Calu3 (cell line): ENCODE data around the gene PPP1R14B. TPM values are rescaled to one million over a fixed set of nuclear protein-coding genes. Genes with fewer than 3 reads are reported as not detected.

Experiments used
- BruUV-seq: library from RNA; stranded (reverse); fragments of 400-500 nt; replicated peaks from 2 replicates; lab custom pipeline; 2021; lab: Mats Ljungman, UMichigan
- CTCF ChIA-PET: fragments of 300-600 bp; sonication (Branson Sonifier 250); formaldehyde crosslinking; loops from one replicate; lab custom pipeline; 2022; ENCODE audit warnings: antibody characterized with exemption; lab: Charles Lee
- DNase-seq: peaks from one replicate; pipeline ENCODE4 v3.0.0; 2022
- H3K27ac Mint-ChIP-seq: one replicate; pipeline ENCODE4 v1.8.0; 2022; ENCODE audit warnings: mixed read lengths; ENCODE audit not compliant: unreplicated experiment
- H3K27me3 Mint-ChIP-seq: one replicate; pipeline ENCODE4 v1.8.0; 2022; ENCODE audit warnings: mixed read lengths; ENCODE audit not compliant: unreplicated experiment
- H3K36me3 Mint-ChIP-seq: one replicate; pipeline ENCODE4 v1.8.0; 2022; ENCODE audit warnings: mild to moderate bottlenecking, moderate library complexity, mixed read lengths; ENCODE audit not compliant: insufficient read depth, unreplicated experiment
- H3K4me1 Mint-ChIP-seq: one replicate; pipeline ENCODE4 v1.8.0; 2022; ENCODE audit warnings: mild to moderate bottlenecking, low read depth, mixed read lengths; ENCODE audit not compliant: unreplicated experiment
- H3K4me3 Mint-ChIP-seq: one replicate; pipeline ENCODE4 v1.8.0; 2022; ENCODE audit warnings: mild to moderate bottlenecking, low read depth, moderate library complexity, mixed read lengths; ENCODE audit not compliant: unreplicated experiment
- H3K9me3 Mint-ChIP-seq: one replicate; pipeline ENCODE4 v1.8.0; 2022; ENCODE audit warnings: low read depth, mixed read lengths; ENCODE audit not compliant: unreplicated experiment
- intact Hi-C: fragments of 100-400 bp; cut with micrococcal nuclease; formaldehyde crosslinking; loops from one replicate; pipeline ENCODE4 v1.10.0; 2022; ENCODE audit not compliant: unreplicated experiment
- total RNA-seq: library from RNA; stranded (reverse); gene quantifications from 2 replicates; pipeline ENCODE4 v1.2.3, GENCODE V29; 2022
- TF ChIP-seq, protein P1 (sequence below): fragments of 200-600 bp; IDR thresholded peaks from one replicate; pipeline ENCODE4 v1.8.0; 2022; ENCODE audit warnings: antibody characterized with exemption; ENCODE audit not compliant: unreplicated experiment

The PPP1R14B gene
- total RNA-seq, 1 experiment from 2014 or later, result 334 TPM

DNA sequence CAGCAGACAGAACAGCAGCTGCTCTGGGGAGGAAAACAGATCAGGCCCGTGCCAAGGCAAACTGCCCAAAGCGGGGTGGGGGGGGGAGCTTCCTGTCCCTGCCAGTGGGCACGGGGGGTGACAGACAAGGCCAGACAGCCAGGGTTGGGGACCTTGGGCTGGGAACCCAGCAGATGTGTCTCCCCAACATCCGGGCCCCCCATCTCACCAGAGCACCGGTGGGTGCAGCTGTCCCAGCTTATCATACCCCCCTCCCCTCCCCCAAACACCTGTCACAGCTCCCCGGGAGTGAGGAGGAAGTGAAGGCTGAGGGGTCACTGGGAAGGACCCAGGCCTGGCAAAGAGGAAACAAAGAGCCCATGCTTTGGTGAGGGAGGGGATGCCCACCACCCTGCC is 1.3 kb downstream of the PPP1R14B start:
- CTCF ChIA-PET, result interaction anchor here (0.5 to 1.9 kb wide), 7 partner anchors 19 to 559 kb away, joined by 3 to 11 read pairs (median 4); partner anchors contain the start of gene TRMT112
- Mint-ChIP-seq H3K4me3 (peak overlapping the region; percentile 96), H3K27me3 (no peaks in the 10 kb centered on the region)

DNA sequence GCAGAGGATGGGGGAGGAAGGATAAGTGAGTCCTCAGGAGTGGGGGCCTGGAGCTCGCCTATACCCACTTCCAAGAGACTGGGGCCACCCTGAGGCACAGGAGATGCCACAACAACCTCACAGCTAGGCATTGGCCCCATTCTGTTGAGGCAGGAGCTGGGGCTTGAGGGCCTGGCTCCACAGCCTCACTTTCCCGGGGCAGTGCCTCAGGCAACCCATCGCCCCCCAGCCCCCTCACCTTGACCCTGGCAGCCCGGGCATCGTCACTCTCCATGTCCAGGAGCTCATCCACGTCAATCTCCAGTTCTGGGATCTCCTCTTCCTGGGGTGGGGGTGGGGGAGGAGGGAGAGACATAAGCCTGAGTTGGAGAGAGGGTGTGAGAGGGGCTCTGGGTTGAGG is 1.8 kb downstream of the PPP1R14B start:
- intact Hi-C loops, result loop anchor here (10.0 kb wide), 1 partner anchor 60 kb away; the partner anchor contains the start of genes CATSPERZ and ESRRA
- Mint-ChIP-seq H3K9me3 (no peaks in the 10 kb centered on the region), H3K4me3 (peak overlapping the region; percentile 96), H3K27ac (peak overlapping the region; percentile 82), H3K27me3 (no peaks in the 10 kb centered on the region), H3K4me1 (peaks cover 34% of the 10 kb centered on the region), H3K36me3 (peaks cover 97% of the 10 kb centered on the region)
- TF ChIP-seq, protein P1, sequence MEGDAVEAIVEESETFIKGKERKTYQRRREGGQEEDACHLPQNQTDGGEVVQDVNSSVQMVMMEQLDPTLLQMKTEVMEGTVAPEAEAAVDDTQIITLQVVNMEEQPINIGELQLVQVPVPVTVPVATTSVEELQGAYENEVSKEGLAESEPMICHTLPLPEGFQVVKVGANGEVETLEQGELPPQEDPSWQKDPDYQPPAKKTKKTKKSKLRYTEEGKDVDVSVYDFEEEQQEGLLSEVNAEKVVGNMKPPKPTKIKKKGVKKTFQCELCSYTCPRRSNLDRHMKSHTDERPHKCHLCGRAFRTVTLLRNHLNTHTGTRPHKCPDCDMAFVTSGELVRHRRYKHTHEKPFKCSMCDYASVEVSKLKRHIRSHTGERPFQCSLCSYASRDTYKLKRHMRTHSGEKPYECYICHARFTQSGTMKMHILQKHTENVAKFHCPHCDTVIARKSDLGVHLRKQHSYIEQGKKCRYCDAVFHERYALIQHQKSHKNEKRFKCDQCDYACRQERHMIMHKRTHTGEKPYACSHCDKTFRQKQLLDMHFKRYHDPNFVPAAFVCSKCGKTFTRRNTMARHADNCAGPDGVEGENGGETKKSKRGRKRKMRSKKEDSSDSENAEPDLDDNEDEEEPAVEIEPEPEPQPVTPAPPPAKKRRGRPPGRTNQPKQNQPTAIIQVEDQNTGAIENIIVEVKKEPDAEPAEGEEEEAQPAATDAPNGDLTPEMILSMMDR, result no peak
- BruUV-seq, result no TSS peak
- CTCF ChIA-PET, result interaction anchor here (0.5 to 1.9 kb wide), 7 partner anchors 12 to 558 kb away, joined by 3 to 11 read pairs (median 4); no protein-coding TSS in a partner anchor
- no peak for DNase-seq

More for the DNA sequence above, 1.3 kb downstream of the PPP1R14B start:
- Mint-ChIP-seq H3K27ac (peak overlapping the region; percentile 82), H3K36me3 (peaks cover 95% of the 10 kb centered on the region), H3K9me3 (no peaks in the 10 kb centered on the region), H3K4me1 (peaks cover 30% of the 10 kb centered on the region)
- TF ChIP-seq, protein P1, result no peak
- peak; percentile 66 for DNase-seq
- BruUV-seq, result no TSS peak
- intact Hi-C loops, result loop anchor here (10.0 kb wide), 1 partner anchor 59 kb away; the partner anchor contains the start of genes CATSPERZ and ESRRA

DNA sequence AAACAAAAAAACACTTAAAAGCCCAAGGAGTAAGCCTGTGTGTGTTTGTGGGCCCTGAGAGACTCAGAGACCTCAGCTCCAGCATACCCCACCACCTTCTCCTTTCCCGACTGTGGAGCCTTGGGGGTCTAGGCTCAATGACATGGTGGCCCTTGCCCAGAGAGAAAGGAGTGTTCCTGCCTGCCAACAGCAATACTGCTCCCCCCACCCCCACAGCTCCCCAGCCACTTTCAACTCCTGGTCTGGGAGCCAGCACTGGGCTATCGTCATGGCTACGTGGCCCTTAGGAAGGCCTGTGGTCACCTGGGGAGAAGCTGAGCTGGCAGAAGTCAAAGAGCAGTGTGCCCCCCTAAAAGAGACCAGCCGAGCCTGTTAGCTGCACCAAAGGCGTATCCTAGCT is 2.6 kb downstream of the PPP1R14B start:
- TF ChIP-seq, protein P1, result no peak
- Mint-ChIP-seq H3K4me3 (peak overlapping the region; percentile 96), H3K36me3 (peaks cover 98% of the 10 kb centered on the region), H3K27me3 (no peaks in the 10 kb centered on the region), H3K27ac (peak overlapping the region; percentile 83), H3K9me3 (no peaks in the 10 kb centered on the region), H3K4me1 (peaks cover 38% of the 10 kb centered on the region)
- DNase-seq, result no peak
- intact Hi-C loops, result loop anchor here (10.0 kb wide), 1 partner anchor 61 kb away; the partner anchor contains the start of genes CATSPERZ and ESRRA
- CTCF ChIA-PET, result interaction anchor here (0.5 kb wide), 1 partner anchor 69 kb away, joined by 3 read pairs; no protein-coding TSS in a partner anchor
- BruUV-seq, result no TSS peak

DNA sequence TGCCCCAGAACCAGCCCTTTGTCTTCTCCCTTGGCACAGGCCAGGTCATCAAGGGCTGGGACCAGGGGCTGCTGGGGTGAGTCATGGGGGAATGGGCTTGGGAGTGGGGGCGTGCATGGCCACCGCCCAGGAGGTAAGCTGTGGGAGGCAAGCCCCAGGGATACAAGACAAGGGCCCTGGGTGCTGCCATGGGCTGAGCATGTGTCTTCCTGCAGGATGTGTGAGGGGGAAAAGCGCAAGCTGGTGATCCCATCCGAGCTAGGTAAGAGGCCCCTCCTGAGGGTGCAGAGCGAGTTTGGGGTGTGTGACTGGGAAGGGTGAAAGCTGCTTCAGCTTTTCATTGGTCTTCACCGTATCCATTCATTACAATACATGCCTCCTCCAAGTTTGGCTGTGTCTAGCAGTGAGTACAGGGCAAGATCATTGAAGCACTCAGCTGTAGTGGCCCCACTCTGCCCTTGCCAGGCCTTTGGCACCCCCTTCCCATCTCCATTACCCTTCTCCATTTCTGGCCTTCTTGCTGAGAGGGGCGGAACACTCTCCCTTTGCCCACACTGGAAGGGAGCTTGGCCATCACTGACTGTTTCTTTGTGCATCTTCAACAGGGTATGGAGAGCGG is 3.4 kb downstream of the PPP1R14B start:
- TSS peak; percentile 4 for BruUV-seq
- Mint-ChIP-seq H3K27ac (peak overlapping the region; percentile 83), H3K4me1 (peaks cover 37% of the 10 kb centered on the region), H3K4me3 (peak overlapping the region; percentile 96), H3K36me3 (peaks cover 95% of the 10 kb centered on the region), H3K9me3 (no peaks in the 10 kb centered on the region), H3K27me3 (no peaks in the 10 kb centered on the region)
- intact Hi-C loops, result loop anchor here (10.0 kb wide), 1 partner anchor 61 kb away; the partner anchor contains the start of genes CATSPERZ and ESRRA
- TF ChIP-seq, protein P1, result no peak
- CTCF ChIA-PET, result interaction anchor here (0.5 to 1.0 kb wide), 2 partner anchors 39 to 68 kb away, joined by 3 read pairs; no protein-coding TSS in a partner anchor
- DNase-seq, result no peak
